Measurements from ENCODE around the gene DNAJB2.

DNA sequence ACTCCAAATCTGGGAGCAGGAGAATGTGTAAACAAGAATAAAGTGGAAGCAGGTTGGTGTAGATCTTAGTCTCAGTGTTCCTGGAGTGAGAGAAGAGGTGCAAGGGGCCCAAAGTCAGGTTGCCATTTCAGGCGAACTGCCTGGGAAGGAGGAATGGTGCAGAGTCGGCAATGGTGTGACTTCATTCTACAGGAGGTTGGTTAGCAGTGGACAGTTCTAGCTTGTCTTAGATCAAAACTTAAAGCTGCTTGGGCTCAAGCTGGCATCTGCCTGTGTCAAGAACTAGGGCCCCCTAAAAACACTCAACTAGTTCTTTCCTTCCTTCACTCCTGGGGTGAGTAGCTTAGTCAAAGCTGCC, 30.3 kb upstream of the DNAJB2 start:
- TF ChIP-seq POLR2AphosphoS5 (IDR thresholded peaks at IDR 0.05; ENCODE audit: borderline replicate concordance, low read depth, low read length) (no peak), EZH2 (IDR thresholded peaks at IDR 0.05) (no peak), FOXP2 (optimal IDR thresholded peaks at IDR 0.05; ENCODE audit: control extremely low read depth, extremely low read length, insufficient read depth) (no peak)
